HG03442 (cell line): Measurements from ENCODE around the gene SYT2.
"Not testable (repeated sequence)": the region's sequence is repeated elsewhere in the genome, so short reads cannot be mapped to it uniquely, and the experiment has no call there.

Experiments
- ATAC-seq: cut with Tn5 transposase; IDR thresholded peaks from one replicate; pipeline ENCODE4 v1.9.1; 2021; ENCODE audit warnings: mild to moderate bottlenecking, moderate library complexity; ENCODE audit not compliant: unreplicated experiment

SYT2 gene

DNA sequence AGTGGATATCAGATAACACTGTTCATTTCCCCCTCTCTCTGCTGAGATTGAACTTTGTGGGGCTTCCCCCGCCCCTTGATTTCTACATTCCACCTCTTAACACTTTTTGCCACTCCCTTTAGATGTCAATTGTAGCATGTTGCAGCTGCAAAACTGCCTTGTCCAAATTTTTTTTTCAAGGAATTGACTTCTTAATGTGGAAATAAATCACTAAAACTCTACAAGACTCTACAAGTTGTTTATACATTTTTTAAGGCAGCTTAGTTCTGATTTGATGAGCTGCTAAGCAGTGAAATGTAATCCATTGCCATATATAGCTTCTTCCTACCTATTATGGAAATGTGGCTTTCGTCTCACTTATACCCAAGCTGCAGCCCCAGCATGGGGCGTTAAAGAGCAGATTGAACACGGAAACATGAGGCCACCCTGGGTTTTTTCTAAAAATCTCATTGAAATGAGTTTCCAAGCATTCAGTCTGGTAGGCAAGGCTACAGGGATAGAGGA lies 132.2 kb downstream of the SYT2 start:
- ATAC-seq, result no peak

GRCh38 chr1:202577381-202577780 lies 132.9 kb downstream of the SYT2 start:
- ATAC-seq, result no peak

DNA sequence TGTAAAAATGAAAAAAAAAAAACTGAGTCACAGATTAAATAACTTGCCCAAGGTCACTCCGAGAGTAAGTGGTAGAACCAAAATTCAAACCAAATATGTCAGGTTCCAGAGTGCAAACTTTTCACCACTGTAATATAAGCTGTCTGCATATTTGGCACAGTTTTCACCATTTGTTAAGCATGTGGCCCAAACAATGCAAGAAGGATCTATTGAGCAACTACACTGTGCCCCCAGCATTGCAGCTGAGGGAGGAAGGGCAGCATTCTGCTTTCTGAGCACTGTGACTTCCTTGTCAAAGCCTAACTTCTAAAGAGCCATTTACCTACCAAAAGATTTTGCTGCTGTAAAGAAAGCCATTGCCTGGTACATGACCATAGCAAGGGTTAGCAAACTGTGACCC lies 133.4 kb downstream of the SYT2 start:
- ATAC-seq, result no peak

DNA sequence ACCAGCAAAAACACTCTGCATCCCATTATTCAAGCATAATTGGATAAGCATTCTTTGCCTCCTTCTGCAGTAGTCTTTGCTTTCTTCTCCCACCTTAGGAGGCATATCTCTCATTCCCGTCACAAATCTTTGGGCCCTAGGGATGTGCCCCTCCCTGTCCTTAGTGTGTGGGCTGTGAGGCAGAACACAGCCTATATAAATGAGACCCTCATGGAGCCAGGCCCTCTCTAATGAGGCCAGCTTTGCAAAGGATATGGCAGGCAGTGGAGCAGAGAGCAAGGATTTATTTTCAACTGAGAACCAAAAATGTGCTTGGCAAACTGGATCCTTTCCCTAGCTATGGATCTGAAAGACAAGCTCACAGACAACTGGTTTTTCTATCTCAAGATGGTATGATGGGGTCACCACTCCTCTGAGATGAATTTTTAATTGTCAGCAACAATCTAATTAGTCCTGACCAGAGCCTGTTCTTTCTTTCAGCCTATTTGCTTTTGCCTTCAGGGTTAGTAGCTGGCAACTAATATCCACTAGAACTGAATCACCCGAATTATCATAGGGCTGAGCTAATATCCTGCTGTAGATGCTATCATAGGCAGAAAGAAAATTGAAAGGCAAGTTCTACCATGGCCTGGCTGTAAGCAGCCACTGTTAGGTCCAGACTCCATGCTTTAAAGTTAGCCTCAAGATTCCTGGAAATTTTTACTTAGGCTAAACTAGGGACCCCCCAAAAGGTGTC lies 134.2 kb downstream of the SYT2 start:
- ATAC-seq, result no peak

- ATAC-seq, result no peak
Observed at GRCh38 chr1:202572867-202573266, 137.4 kb downstream of the SYT2 start.

GRCh38 chr1:202571719-202572339 lies 138.4 kb downstream of the SYT2 start:
- ATAC-seq, result no peak

- no peak for ATAC-seq
Observed at GRCh38 chr1:202569393-202570322, 140.6 kb downstream of the SYT2 start.

GRCh38 chr1:202568826-202569225 lies 141.4 kb downstream of the SYT2 start:
- ATAC-seq, result no peak

- ATAC-seq, result no peak
Observed at GRCh38 chr1:202568410-202568809, 141.8 kb downstream of the SYT2 start.

DNA sequence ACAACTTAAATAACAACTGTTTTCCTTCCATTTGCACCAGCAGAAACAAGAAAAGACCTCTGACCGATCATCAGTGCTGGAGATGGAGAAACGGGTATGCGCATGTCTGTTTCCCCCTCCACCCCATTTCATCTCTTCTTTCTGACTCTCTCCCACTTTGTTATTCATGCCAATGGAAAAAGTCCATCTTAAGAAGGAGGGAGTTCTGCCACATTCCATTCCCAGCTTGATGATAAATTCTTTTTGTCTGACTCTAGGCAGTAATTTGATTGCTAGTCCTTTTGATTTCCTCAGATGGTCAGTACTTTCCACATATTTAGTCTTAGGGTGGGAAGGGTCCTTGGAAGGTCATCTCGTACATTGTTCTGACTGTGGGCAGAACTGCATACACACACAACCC lies 142.5 kb downstream of the SYT2 start:
- no peak for ATAC-seq

DNA sequence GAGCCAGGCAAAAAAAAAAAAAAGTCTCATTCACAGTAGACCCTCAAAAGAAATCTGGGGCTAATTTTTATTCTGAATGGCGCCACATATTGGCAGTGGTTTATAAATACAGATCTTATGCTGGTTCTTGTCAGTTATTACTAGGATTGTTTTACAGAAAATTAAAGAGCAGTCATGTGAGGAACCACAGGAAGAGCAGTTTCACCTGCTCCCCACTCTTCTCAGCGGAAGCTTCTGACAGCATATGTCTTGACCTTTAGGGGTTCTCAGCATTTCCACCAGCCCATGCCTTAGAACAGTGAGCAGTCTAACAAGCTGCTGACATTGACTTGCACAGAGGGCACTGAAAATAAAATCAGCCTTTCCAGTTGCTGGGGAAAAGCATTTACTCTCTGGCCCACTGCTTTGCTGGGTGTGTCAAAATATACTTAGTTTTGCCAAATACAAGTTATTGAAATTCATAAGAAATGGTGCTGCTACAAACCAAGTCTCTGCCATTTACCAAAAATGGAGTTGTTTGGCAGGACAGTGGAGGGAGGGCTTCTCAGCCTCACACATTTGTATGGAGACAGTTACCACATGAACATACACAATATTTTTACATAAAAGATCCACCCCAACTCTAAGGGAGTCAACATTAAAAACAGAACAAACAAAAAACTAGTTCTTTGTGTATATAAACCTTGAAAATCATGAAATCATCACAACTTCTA lies 144.2 kb downstream of the SYT2 start:
- peak; percentile 80 for ATAC-seq

- no peak for ATAC-seq
Observed at GRCh38 chr1:202564958-202565495, 145.2 kb downstream of the SYT2 start.

- ATAC-seq, result no peak
Observed at GRCh38 chr1:202563818-202564217, 146.4 kb downstream of the SYT2 start.

- ATAC-seq, result no peak
Observed at GRCh38 chr1:202562444-202563060, 147.7 kb downstream of the SYT2 start.

- ATAC-seq, result no peak
Observed at GRCh38 chr1:202561726-202562443, 148.4 kb downstream of the SYT2 start.

DNA sequence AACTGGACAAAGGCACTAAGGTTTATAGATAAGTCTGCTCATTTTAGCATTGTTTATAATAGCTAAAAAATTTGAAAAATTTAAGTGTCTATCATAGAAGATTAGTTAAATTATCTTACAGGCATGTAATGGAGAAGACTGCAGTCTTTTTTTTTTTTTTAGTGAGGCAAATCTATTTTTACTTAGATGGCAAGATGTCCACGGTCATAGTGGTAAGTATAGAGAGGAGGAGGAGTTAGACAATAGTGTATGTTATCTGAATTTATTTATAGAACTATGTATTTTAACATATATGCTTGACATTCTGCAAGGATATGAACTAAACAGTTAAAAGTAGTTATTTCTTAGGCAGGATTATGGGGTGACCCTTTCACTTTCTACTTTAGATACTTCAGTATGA lies 149.0 kb downstream of the SYT2 start:
- no peak for ATAC-seq

DNA sequence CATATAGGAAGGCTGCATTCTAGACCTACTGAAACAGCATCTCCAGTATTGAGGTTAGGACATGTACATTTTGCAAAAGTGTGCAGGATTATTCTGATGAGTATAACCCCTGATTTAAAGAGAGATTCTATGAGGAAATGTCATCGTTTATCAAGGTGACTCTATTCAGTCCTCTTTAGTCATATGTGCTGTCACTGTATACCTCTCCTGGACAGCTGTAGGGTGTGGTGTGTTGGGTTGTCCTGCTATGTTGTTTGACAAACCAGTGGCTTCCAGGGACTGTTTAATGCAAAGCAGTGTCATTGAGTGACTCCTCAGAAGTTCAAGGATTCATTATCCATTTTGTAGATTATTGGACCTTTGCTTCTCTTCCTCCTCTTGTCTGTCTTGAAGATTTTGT lies 152.6 kb downstream of the SYT2 start:
- not testable (repeated sequence) for ATAC-seq

- ATAC-seq, result not testable (repeated sequence)
Observed at GRCh38 chr1:202556037-202556436, 154.2 kb downstream of the SYT2 start.

DNA sequence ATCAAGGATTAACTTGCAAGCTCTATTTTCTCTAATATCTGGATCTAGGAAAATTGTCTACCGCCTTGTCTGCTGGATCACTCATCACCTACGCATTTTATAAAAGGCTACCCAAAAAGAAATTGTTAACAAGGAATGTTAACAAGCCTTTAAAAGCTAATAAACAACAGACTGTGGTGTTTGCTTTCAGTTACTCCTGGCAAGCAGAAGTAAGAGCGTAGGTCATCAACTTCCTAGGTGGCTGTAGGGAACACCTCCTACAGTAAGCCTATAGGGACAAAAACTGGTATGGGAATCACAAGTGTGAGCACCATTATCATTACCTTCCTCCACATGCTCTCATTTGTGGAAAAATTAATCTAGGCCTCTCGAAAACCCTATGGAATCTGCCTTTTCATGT lies 155.6 kb downstream of the SYT2 start:
- ATAC-seq, result not testable (repeated sequence)
